ENCODE results near the gene NKPD1.

The NKPD1 gene

GRCh38 chr19:45140144-45140503, 20.7 kb downstream of the NKPD1 start:
- H3K9ac ChIP-seq (ENCODE audit: low read length): no peak overlapping the region
- peaks cover 15% of the 10 kb centered on the region for H3K36me3 ChIP-seq (ENCODE audit: control insufficient read depth, insufficient read depth, low read length)
- H3K27me3 ChIP-seq (ENCODE audit: control insufficient read depth, insufficient read depth, low read length): no peaks in the 10 kb centered on the region

GRCh38 chr19:45139286-45140143, 21.3 kb downstream of the NKPD1 start:
- no peak overlapping the region for H3K9ac ChIP-seq (ENCODE audit: low read length)
- peaks cover 10% of the 10 kb centered on the region for H3K36me3 ChIP-seq (ENCODE audit: control insufficient read depth, insufficient read depth, low read length)
- H3K4me3 ChIP-seq (ENCODE audit: low read length): no peak overlapping the region
- no peaks in the 10 kb centered on the region for H3K27me3 ChIP-seq (ENCODE audit: control insufficient read depth, insufficient read depth, low read length)
- peaks cover 6% of the 10 kb centered on the region for H3K4me1 ChIP-seq (ENCODE audit: control insufficient read depth, insufficient read depth, low read length)
- no peak overlapping the region for H3K27ac ChIP-seq (ENCODE audit: low read depth, low read length)

More at GRCh38 chr19:45140144-45140503, 20.7 kb downstream of the NKPD1 start:
- H3K4me3 ChIP-seq (ENCODE audit: low read length): no peak overlapping the region
- peaks cover 6% of the 10 kb centered on the region for H3K4me1 ChIP-seq (ENCODE audit: control insufficient read depth, insufficient read depth, low read length)
- H3K27ac ChIP-seq (ENCODE audit: low read depth, low read length): no peak overlapping the region

GRCh38 chr19:45138303-45138751, 22.5 kb downstream of the NKPD1 start:
- Histone ChIP-seq H3K9ac (ENCODE audit: low read length) (no peak overlapping the region), H3K27ac (ENCODE audit: low read depth, low read length) (no peak overlapping the region)

DNA sequence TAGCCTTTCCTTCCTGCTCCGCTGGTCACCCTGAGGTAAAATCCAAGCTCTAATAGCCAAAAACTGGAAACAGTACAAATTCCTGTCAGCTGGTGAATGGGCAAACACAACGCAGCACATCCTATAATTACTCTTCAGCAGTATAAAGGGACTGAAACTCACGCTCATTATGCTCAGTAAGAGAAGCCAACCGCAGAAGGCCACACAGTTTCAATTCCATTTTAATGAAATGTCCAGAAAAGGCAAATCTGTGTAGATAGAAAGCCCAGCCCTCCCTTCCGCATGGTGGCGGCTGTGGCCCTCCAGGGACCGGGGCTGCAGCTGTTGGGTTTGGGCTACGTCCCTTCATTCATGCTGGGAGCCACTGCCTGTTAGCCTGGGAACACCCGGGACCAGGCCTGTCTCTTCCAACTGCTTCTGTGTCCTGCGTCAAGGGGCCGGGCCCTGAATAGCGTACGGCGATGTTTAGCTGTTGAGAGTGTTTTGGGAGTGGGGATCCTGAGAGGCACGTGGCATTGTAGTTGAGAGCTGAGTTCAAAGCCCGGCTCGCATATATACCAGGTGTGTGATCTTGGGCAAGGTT, 23.5 kb downstream of the NKPD1 start:
- Histone ChIP-seq H3K27me3 (ENCODE audit: control insufficient read depth, insufficient read depth, low read length) (no peaks in the 10 kb centered on the region), H3K9ac (ENCODE audit: low read length) (no peak overlapping the region), H3K4me1 (ENCODE audit: control insufficient read depth, insufficient read depth, low read length) (peaks cover 6% of the 10 kb centered on the region), H3K27ac (ENCODE audit: low read depth, low read length) (peak overlapping the region; percentile 17), H3K4me3 (ENCODE audit: low read length) (no peak overlapping the region), H3K36me3 (ENCODE audit: control insufficient read depth, insufficient read depth, low read length) (no peaks in the 10 kb centered on the region)

More at GRCh38 chr19:45138303-45138751, 22.5 kb downstream of the NKPD1 start:
- Histone ChIP-seq H3K27me3 (ENCODE audit: control insufficient read depth, insufficient read depth, low read length) (no peaks in the 10 kb centered on the region), H3K4me1 (ENCODE audit: control insufficient read depth, insufficient read depth, low read length) (peaks cover 6% of the 10 kb centered on the region), H3K36me3 (ENCODE audit: control insufficient read depth, insufficient read depth, low read length) (peaks cover 8% of the 10 kb centered on the region), H3K4me3 (ENCODE audit: low read length) (no peak overlapping the region)

DNA sequence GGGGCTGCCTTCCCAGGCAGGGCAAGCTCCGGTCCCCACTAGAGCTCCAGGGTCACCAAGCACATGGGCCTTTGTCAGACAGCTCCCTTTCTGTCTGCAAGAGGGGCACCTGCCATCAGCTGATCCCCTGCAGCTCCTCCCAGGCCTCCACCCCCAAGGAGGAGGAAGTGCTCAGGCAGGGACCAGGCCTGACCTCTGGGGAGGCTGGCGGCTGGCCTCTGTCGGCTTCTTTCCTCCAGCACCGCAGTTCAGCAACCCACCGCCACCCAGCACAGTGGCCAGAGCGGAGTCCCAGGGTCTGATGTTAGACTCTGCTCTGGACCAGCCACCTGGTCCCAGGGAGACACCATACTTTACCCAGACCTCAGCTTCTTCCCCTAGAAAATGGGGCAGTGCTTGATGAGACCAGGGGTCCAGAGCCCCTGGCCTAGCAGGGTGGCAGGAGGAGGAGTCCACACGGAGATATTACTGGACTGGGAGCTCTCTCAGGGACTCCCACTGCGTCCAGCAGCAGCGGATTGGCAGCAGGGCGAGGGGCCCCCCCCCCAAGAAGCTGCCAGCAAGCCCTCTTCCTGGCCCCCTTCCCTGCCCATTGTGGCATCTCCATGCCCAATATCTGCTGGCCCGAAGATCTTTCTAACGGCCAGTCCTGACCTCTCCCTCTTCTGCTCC, 24.1 kb downstream of the NKPD1 start:
- Histone ChIP-seq H3K36me3 (ENCODE audit: control insufficient read depth, insufficient read depth, low read length) (no peaks in the 10 kb centered on the region), H3K27me3 (ENCODE audit: control insufficient read depth, insufficient read depth, low read length) (no peaks in the 10 kb centered on the region), H3K9ac (ENCODE audit: low read length) (no peak overlapping the region), H3K4me1 (ENCODE audit: control insufficient read depth, insufficient read depth, low read length) (peaks cover 6% of the 10 kb centered on the region), H3K4me3 (ENCODE audit: low read length) (no peak overlapping the region), H3K27ac (ENCODE audit: low read depth, low read length) (peak overlapping the region; percentile 17)

DNA sequence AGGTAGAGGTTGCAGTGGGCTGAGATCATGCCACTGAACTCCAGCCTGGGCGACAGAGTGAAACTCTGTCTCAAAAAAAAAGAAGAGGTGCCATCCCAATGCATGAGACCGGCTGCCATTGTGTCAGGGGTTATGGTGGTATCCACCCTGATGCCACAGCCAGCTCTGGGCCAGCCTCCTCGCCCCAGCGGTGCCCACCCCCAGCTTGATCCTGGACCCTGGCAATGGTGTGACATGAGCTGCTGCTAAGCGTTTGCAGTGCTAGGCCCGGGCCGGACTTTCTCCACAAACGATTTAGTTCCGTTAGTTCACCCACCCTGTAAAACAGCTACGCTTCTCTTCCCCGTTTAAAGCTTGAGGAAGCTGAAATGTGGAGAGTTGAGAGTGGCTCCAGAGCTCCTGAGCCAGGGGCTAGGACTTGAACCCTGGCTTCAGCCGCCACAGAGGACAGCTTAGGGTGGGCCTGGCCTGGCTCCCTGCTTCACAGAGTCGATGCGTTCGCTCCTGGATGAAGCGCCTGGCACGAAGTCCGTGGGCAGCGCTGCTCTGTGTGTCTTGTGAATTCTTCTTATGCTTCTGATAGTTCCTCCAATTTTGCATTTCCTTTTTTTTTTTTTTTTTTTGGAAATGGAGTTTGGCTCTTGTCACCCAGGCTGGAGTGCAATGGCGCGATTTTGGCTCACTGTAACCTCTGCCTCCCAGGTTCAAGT, 25.5 kb downstream of the NKPD1 start:
- Histone ChIP-seq H3K4me1 (ENCODE audit: control insufficient read depth, insufficient read depth, low read length) (peaks cover 6% of the 10 kb centered on the region), H3K4me3 (ENCODE audit: low read length) (no peak overlapping the region), H3K27ac (ENCODE audit: low read depth, low read length) (no peak overlapping the region), H3K27me3 (ENCODE audit: control insufficient read depth, insufficient read depth, low read length) (no peaks in the 10 kb centered on the region), H3K9ac (ENCODE audit: low read length) (no peak overlapping the region), H3K36me3 (ENCODE audit: control insufficient read depth, insufficient read depth, low read length) (no peaks in the 10 kb centered on the region)

GRCh38 chr19:45133661-45134060, 27.1 kb downstream of the NKPD1 start:
- H3K27ac ChIP-seq (ENCODE audit: low read depth, low read length): no peak overlapping the region
- no peaks in the 10 kb centered on the region for H3K27me3 ChIP-seq (ENCODE audit: control insufficient read depth, insufficient read depth, low read length)
- peaks cover 2% of the 10 kb centered on the region for H3K36me3 ChIP-seq (ENCODE audit: control insufficient read depth, insufficient read depth, low read length)
- H3K4me3 ChIP-seq (ENCODE audit: low read length): no peak overlapping the region
- no peak overlapping the region for H3K9ac ChIP-seq (ENCODE audit: low read length)
- H3K4me1 ChIP-seq (ENCODE audit: control insufficient read depth, insufficient read depth, low read length): peaks cover 6% of the 10 kb centered on the region

DNA sequence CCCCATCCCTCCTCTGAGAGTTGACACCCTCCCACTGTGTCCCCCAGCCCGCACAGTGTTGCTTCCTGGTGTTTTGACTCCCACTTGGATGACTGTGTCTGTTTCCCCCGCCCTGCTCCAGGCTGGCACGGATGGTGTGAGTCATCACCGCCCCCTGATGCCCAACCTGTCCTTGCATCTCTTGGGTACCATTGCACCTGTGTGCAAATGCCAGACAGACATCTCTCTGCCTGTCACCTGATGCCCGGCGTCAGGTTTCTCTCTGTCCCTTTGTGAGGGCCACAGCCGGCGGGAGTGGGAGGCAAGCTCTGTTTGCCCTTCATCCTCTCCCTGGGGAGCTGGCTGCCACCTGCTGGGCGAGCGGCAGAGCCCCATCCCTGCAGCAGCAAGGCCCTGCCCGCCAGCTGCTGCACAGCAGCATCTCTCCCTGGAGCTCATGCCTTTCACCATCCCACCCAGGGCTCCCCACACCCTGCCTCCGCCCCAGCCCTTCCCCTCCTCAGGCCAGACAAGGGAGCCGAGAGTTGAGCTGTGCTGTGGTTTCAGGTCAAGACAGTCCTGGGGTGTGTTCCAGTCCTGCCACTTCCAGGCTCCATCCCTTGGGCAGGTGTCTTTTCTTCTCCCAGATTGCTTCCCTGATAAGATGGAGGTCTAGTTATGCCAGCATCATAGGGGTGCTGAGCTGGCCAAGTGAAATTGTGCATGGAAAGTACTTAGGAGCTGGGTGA, 29.7 kb downstream of the NKPD1 start:
- no peaks in the 10 kb centered on the region for H3K4me1 ChIP-seq (ENCODE audit: control insufficient read depth, insufficient read depth, low read length)
- H3K27me3 ChIP-seq (ENCODE audit: control insufficient read depth, insufficient read depth, low read length): no peaks in the 10 kb centered on the region
- no peak overlapping the region for H3K4me3 ChIP-seq (ENCODE audit: low read length)
- H3K9ac ChIP-seq (ENCODE audit: low read length): no peak overlapping the region
- peaks cover 3% of the 10 kb centered on the region for H3K36me3 ChIP-seq (ENCODE audit: control insufficient read depth, insufficient read depth, low read length)
- H3K27ac ChIP-seq (ENCODE audit: low read depth, low read length): no peak overlapping the region

DNA sequence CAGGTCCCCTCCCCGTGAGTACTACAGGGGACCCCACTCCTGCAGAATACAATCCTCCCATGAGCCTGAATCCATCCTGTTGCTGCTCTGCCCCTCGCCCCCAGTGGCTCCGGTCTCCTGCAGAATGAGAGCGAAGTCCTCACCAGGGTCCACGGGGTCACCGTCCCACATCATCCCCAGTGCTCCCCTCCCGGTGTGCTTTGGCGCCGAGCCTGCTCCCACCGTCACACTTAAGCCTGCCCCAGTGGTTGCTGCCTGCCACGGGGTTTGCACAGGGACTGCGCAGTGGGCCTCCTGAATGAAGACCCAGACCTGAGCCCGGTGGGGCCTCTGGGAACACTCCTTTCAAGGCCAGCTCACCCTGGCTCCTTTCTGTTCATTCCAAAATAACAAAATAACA, 30.5 kb downstream of the NKPD1 start:
- Histone ChIP-seq H3K27me3 (ENCODE audit: control insufficient read depth, insufficient read depth, low read length) (no peaks in the 10 kb centered on the region), H3K9ac (ENCODE audit: low read length) (no peak overlapping the region), H3K36me3 (ENCODE audit: control insufficient read depth, insufficient read depth, low read length) (peaks cover 3% of the 10 kb centered on the region), H3K4me3 (ENCODE audit: low read length) (no peak overlapping the region), H3K27ac (ENCODE audit: low read depth, low read length) (no peak overlapping the region), H3K4me1 (ENCODE audit: control insufficient read depth, insufficient read depth, low read length) (no peaks in the 10 kb centered on the region)

DNA sequence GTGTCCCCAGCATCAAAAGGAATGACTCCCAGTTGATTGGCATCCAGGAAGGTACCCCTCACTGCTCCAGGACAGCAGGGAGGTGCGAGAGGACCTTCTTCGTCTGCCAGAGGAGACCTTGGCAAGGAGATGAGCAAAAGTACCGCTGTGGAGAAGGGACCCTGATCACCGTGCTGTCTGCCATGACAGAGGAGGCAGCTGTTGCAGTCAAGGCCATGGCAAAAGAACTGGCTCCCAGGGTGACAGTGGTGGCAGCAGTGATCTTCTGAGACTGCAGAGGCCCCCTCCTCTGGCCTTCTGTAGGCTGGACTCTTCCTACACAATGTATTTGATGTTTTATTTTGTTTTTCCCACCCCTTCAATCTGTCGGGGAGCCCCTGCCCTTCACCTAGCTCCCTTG, 32.0 kb downstream of the NKPD1 start:
- H3K27ac ChIP-seq (ENCODE audit: low read depth, low read length): no peak overlapping the region
- H3K36me3 ChIP-seq (ENCODE audit: control insufficient read depth, insufficient read depth, low read length): peaks cover 3% of the 10 kb centered on the region
- H3K4me3 ChIP-seq (ENCODE audit: low read length): no peak overlapping the region
- no peak overlapping the region for H3K9ac ChIP-seq (ENCODE audit: low read length)
- H3K4me1 ChIP-seq (ENCODE audit: control insufficient read depth, insufficient read depth, low read length): no peaks in the 10 kb centered on the region
- no peaks in the 10 kb centered on the region for H3K27me3 ChIP-seq (ENCODE audit: control insufficient read depth, insufficient read depth, low read length)

DNA sequence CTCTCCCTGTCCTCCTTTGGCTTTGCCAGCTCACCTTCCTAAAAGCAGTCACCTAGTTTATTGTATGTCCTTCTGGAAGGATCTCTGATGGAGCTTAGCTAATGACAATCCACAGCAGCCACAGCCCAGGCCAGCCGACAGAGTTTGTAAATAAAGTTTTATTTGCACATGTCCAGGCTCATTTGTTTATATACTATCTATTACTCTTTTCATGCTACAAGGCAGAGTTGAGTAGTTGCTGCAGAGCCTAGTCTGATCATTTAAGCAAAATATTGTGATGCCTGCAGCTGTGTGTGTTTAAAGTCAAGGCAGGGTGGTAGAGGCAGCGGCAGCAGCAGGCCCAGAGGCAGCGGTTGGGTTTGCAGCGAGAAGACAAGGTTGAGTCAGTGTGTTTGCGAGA, 32.6 kb downstream of the NKPD1 start:
- peaks cover 3% of the 10 kb centered on the region for H3K36me3 ChIP-seq (ENCODE audit: control insufficient read depth, insufficient read depth, low read length)
- H3K27me3 ChIP-seq (ENCODE audit: control insufficient read depth, insufficient read depth, low read length): no peaks in the 10 kb centered on the region
- H3K4me1 ChIP-seq (ENCODE audit: control insufficient read depth, insufficient read depth, low read length): no peaks in the 10 kb centered on the region
- H3K4me3 ChIP-seq (ENCODE audit: low read length): no peak overlapping the region
- no peak overlapping the region for H3K27ac ChIP-seq (ENCODE audit: low read depth, low read length)
- H3K9ac ChIP-seq (ENCODE audit: low read length): no peak overlapping the region

All from rectal smooth muscle tissue (tissue), 1 donor.